H9 (cell line): ENCODE measurements around the gene ATP12A. TPM values are rescaled to one million over a fixed set of nuclear protein-coding genes. Genes with fewer than 3 reads are reported as not detected.

Source experiments
- DNase-seq: peaks from one replicate; pipeline ENCODE4 v3.0.0-alpha.2; 2017
- H2AFZ ChIP-seq: one replicate; pipeline ENCODE4 v1.6.1; 2013; ENCODE audit warnings: mild to moderate bottlenecking, low read length, control low read depth, moderate library complexity
- H2AK5ac ChIP-seq: 2 replicates; pipeline ENCODE4 v1.6.1; 2013; ENCODE audit warnings: low read length, control low read depth, mixed read lengths; ENCODE audit not compliant: insufficient read length
- H2BK120ac ChIP-seq: one replicate; pipeline ENCODE4 v1.6.1; 2013; ENCODE audit warnings: low read depth, mild to moderate bottlenecking, low read length, control low read depth, inconsistent platforms; ENCODE audit not compliant: poor library complexity, severe bottlenecking
- H2BK12ac ChIP-seq: 2 replicates; pipeline ENCODE4 v1.6.1; 2013; ENCODE audit warnings: low read length, control low read depth, mixed read lengths, low read depth; ENCODE audit not compliant: insufficient read length
- H2BK15ac ChIP-seq: 2 replicates; pipeline ENCODE4 v1.6.1; 2013; ENCODE audit warnings: low read depth, low read length, control low read depth
- H2BK20ac ChIP-seq: one replicate; pipeline ENCODE4 v1.6.1; 2013; ENCODE audit warnings: low read depth, mild to moderate bottlenecking, low read length, control low read depth, inconsistent platforms; ENCODE audit not compliant: poor library complexity, severe bottlenecking
- H2BK5ac ChIP-seq: 2 replicates; pipeline ENCODE4 v1.6.1; 2013; ENCODE audit warnings: low read length, control low read depth, mixed read lengths; ENCODE audit not compliant: insufficient read length
- H3K14ac ChIP-seq: 2 replicates; pipeline ENCODE4 v1.6.1; 2013; ENCODE audit warnings: low read length, control low read depth; ENCODE audit not compliant: insufficient read depth
- H3K18ac ChIP-seq: 2 replicates; pipeline ENCODE4 v1.6.1; 2013; ENCODE audit warnings: low read depth, mild to moderate bottlenecking, mixed read lengths, low read length, control low read depth; ENCODE audit not compliant: insufficient read length
- H3K23ac ChIP-seq: 2 replicates; pipeline ENCODE4 v1.6.1; 2013; ENCODE audit warnings: low read length, control low read depth, mixed read lengths, low read depth; ENCODE audit not compliant: insufficient read length
- H3K23me2 ChIP-seq: 2 replicates; pipeline ENCODE4 v1.6.1; 2013; ENCODE audit warnings: low read depth, mild to moderate bottlenecking, mixed read lengths, low read length, control low read depth; ENCODE audit not compliant: insufficient read length, poor library complexity, severe bottlenecking
- H3K27ac ChIP-seq: 2 replicates; pipeline ENCODE4 v1.5.1; 2013; ENCODE audit warnings: low read length, control low read depth, mixed read lengths, low read depth; ENCODE audit not compliant: insufficient read length
- H3K27me3 ChIP-seq: 2 replicates; pipeline ENCODE4 v1.6.1; 2013; ENCODE audit warnings: low read length, control low read depth, inconsistent platforms; ENCODE audit not compliant: insufficient read depth
- H3K4ac ChIP-seq: 2 replicates; pipeline ENCODE4 v1.6.1; 2013; ENCODE audit warnings: low read depth, mild to moderate bottlenecking, control low read depth, inconsistent platforms, low read length, moderate library complexity
- H3K4me1 ChIP-seq: 2 replicates; pipeline ENCODE4 v1.6.1; 2013; ENCODE audit warnings: low read length, control low read depth, inconsistent platforms; ENCODE audit not compliant: insufficient read depth
- H3K4me2 ChIP-seq: 2 replicates; pipeline ENCODE4 v1.6.1; 2013; ENCODE audit warnings: low read length, control low read depth, mixed read lengths; ENCODE audit not compliant: insufficient read length, insufficient read depth
- H3K56ac ChIP-seq: 2 replicates; pipeline ENCODE4 v1.6.1; 2013; ENCODE audit warnings: low read depth, mild to moderate bottlenecking, mixed read lengths, low read length, control low read depth; ENCODE audit not compliant: insufficient read length
- H3K79me1 ChIP-seq: 2 replicates; pipeline ENCODE4 v1.6.1; 2013; ENCODE audit warnings: low read depth, mild to moderate bottlenecking, moderate library complexity, low read length, control low read depth, inconsistent platforms; ENCODE audit not compliant: insufficient read depth, poor library complexity, severe bottlenecking
- H3K79me2 ChIP-seq: 2 replicates; pipeline ENCODE4 v1.6.1; 2013; ENCODE audit warnings: low read length, control low read depth, inconsistent platforms; ENCODE audit not compliant: insufficient read depth
- H3K9ac ChIP-seq: 2 replicates; pipeline ENCODE4 v1.6.1; 2013; ENCODE audit warnings: low read length, control low read depth, mixed read lengths; ENCODE audit not compliant: insufficient read length; ENCODE audit errors: extremely low read depth
- H3K9me3 ChIP-seq: one replicate; pipeline ENCODE4 v1.6.1; 2013; ENCODE audit warnings: low read depth, low read length, inconsistent platforms; ENCODE audit not compliant: control insufficient read depth
- H3T11ph ChIP-seq: one replicate; pipeline ENCODE4 v1.6.1; 2013; ENCODE audit warnings: mild to moderate bottlenecking, low read length, control low read depth, inconsistent platforms
- H4K20me1 ChIP-seq: one replicate; pipeline ENCODE4 v1.6.1; 2013; ENCODE audit not compliant: control insufficient read depth, insufficient read length, insufficient read depth
- H4K5ac ChIP-seq: 2 replicates; pipeline ENCODE4 v1.6.1; 2013; ENCODE audit warnings: low read depth, mild to moderate bottlenecking, mixed read lengths, low read length, control low read depth; ENCODE audit not compliant: insufficient read length
- H4K8ac ChIP-seq: replicated peaks from 2 replicates; pipeline ENCODE4 v1.6.1; 2013; ENCODE audit warnings: low read length, control low read depth, mixed read lengths, low read depth; ENCODE audit not compliant: insufficient read length
- H4K91ac ChIP-seq: 2 replicates; pipeline ENCODE4 v1.6.1; 2013; ENCODE audit warnings: low read depth, mild to moderate bottlenecking, moderate library complexity, mixed read lengths, low read length, control low read depth; ENCODE audit not compliant: insufficient read length
- H3K27ac Mint-ChIP-seq, 3 experiments: 2 replicates in 2 of 3; 3 replicates in 1 of 3; pipeline ENCODE4 v1.8.0; 2020 to 2021; ENCODE audit warnings: mixed read lengths in 3 of 3, mild to moderate bottlenecking in 1 of 3, moderate library complexity in 1 of 3
- H3K27me3 Mint-ChIP-seq: 2 replicates; pipeline ENCODE4 v1.8.0; 2021; ENCODE audit warnings: low read depth, mild to moderate bottlenecking, moderate library complexity, mixed read lengths
- H3K36me3 Mint-ChIP-seq, 3 experiments: 2 replicates in 2 of 3; 3 replicates in 1 of 3; pipeline ENCODE4 v1.8.0; 2020 to 2021; ENCODE audit warnings: low read depth in 3 of 3, mixed read lengths in 3 of 3; ENCODE audit not compliant: insufficient read depth in 1 of 3
- H3K4me1 Mint-ChIP-seq, 2 experiments: 2 replicates each; pipeline ENCODE4 v1.8.0; 2020; ENCODE audit warnings: mixed read lengths in 2 of 2
- H3K4me3 Mint-ChIP-seq, 2 experiments: 2 replicates in 1 of 2; 3 replicates in 1 of 2; pipeline ENCODE4 v1.8.0; 2020 to 2021; ENCODE audit warnings: mild to moderate bottlenecking in 2 of 2, mixed read lengths in 2 of 2, moderate library complexity in 1 of 2
- H3K9me3 Mint-ChIP-seq, 2 experiments: 2 replicates in 1 of 2; 3 replicates in 1 of 2; pipeline ENCODE4 v1.8.0; 2020; ENCODE audit warnings: mild to moderate bottlenecking in 2 of 2, mixed read lengths in 2 of 2, moderate library complexity in 1 of 2
- CTCF ChIP-seq: fragments of 200-600 bp; sonication (generic); conservative IDR thresholded peaks from 3 replicates; pipeline ENCODE4 v1.8.0; 2021; ENCODE audit warnings: antibody characterized with exemption, mild to moderate bottlenecking
- WGBS: extraction: QIAGEN DNeasy Blood & Tissue Kit; methylation state at CpG from one replicate; pipeline ENCODE4 v1.1.7; 2013; ENCODE audit warnings: missing lambda C conversion rate, low lambda C conversion rate, mixed read lengths; ENCODE audit not compliant: insufficient read length; ENCODE audit errors: extremely low coverage; 5-methylcytosine and 5-hydroxymethylcytosine counted together
- total RNA-seq: library from RNA; stranded (reverse); gene quantifications from 2 replicates; pipeline ENCODE4 v1.2.1, GENCODE V29; 2021

The ATP12A gene
- total RNA-seq, 1 experiment from 2014 or later = 0.94 TPM

- Histone ChIP-seq H3K14ac (no peak overlapping the region), H2AFZ (no peak overlapping the region), H3K18ac (no peak overlapping the region), H3K79me1 (no peaks in the 10 kb centered on the region), H2BK15ac (no peak overlapping the region), H3K27me3 (no peaks in the 10 kb centered on the region; the same call in 1 of the 2 replicates), H2BK12ac (no peak overlapping the region), H3K4ac (no peak overlapping the region), H2BK120ac (no peak overlapping the region), H4K20me1 (no peaks in the 10 kb centered on the region), H2BK20ac (no peak overlapping the region), H4K91ac (no peak overlapping the region), H3K4me1 (no peaks in the 10 kb centered on the region), H4K8ac (no peak overlapping the region), H3K27ac (no peak overlapping the region), H4K5ac (no peak overlapping the region), H2BK5ac (no peak overlapping the region), H3K79me2 (no peaks in the 10 kb centered on the region), H3K9ac (no peak overlapping the region), H3K4me2 (no peak overlapping the region), H3K9me3 (no peaks in the 10 kb centered on the region), H3K23me2 (peaks cover 12% of the 10 kb centered on the region), H3K56ac (no peak overlapping the region), H3T11ph (no peak overlapping the region), H3K23ac (no peak overlapping the region), H2AK5ac (no peak overlapping the region)
- no peak for DNase-seq
- no peaks in the 10 kb centered on the region for H3K9me3 Mint-ChIP-seq
- H3K27ac Mint-ChIP-seq = no peak overlapping the region
- no peak overlapping the region for H3K4me3 Mint-ChIP-seq
- H3K27me3 Mint-ChIP-seq = peaks cover 42% of the 10 kb centered on the region
- WGBS = no CpG with 5 or more reads among the region's 3 CpGs
- H3K4me1 Mint-ChIP-seq = peaks cover 13 to 16% of the 10 kb centered on the region in 2 experiments
- TF ChIP-seq CTCF = no peak
- H3K36me3 Mint-ChIP-seq = no peaks in the 10 kb centered on the region; a peak in 2 of 7 replicates
Measured at GRCh38 chr13:24678151-24678550, 2.1 kb upstream of the ATP12A start.
